ENCODE results near the gene NDUFV1. TPM values are rescaled to one million over a fixed set of nuclear protein-coding genes. Genes with fewer than 3 reads are reported as not detected.
A peak's percentile ranks its signal among the peaks of the same experiment; 100 is the strongest.

Gene NDUFV1
- total RNA-seq, 1 donor from 2014 or later: 180 TPM

GRCh38 chr11:67564230-67564629, 42.5 kb upstream of the NDUFV1 start:
- H3K4me3 Mint-ChIP-seq: no peak overlapping the region
- H3K27me3 Mint-ChIP-seq (ENCODE audit: low read depth): no peaks in the 10 kb centered on the region
- no peaks in the 10 kb centered on the region for H3K9me3 Mint-ChIP-seq
- no peaks in the 10 kb centered on the region for H3K36me3 Mint-ChIP-seq
- H3K4me1 Mint-ChIP-seq: peaks cover 21% of the 10 kb centered on the region
- TF ChIP-seq, protein P1, sequence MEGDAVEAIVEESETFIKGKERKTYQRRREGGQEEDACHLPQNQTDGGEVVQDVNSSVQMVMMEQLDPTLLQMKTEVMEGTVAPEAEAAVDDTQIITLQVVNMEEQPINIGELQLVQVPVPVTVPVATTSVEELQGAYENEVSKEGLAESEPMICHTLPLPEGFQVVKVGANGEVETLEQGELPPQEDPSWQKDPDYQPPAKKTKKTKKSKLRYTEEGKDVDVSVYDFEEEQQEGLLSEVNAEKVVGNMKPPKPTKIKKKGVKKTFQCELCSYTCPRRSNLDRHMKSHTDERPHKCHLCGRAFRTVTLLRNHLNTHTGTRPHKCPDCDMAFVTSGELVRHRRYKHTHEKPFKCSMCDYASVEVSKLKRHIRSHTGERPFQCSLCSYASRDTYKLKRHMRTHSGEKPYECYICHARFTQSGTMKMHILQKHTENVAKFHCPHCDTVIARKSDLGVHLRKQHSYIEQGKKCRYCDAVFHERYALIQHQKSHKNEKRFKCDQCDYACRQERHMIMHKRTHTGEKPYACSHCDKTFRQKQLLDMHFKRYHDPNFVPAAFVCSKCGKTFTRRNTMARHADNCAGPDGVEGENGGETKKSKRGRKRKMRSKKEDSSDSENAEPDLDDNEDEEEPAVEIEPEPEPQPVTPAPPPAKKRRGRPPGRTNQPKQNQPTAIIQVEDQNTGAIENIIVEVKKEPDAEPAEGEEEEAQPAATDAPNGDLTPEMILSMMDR (IDR thresholded peaks at IDR 0.05; ENCODE audit: unreplicated experiment): no peak
- peak overlapping the region; percentile 94 for H3K27ac Mint-ChIP-seq
- DNase-seq (ENCODE audit: low spot score in 2 of 2, unreplicated experiment in 2 of 2): no peak

- Mint-ChIP-seq H3K27me3 (ENCODE audit: low read depth) (peaks cover 3% of the 10 kb centered on the region), H3K9me3 (peaks cover 3% of the 10 kb centered on the region), H3K27ac (no peak overlapping the region), H3K4me3 (no peak overlapping the region), H3K36me3 (no peaks in the 10 kb centered on the region), H3K4me1 (peaks cover 4% of the 10 kb centered on the region)
- TF ChIP-seq, protein P1 (IDR thresholded peaks at IDR 0.05; ENCODE audit: unreplicated experiment): no peak
- no peak for DNase-seq (ENCODE audit: low spot score in 2 of 2, unreplicated experiment in 2 of 2)
These were observed 35.3 kb upstream of the NDUFV1 start for GRCh38 chr11:67571443-67571842.

GRCh38 chr11:67572305-67572704, 34.4 kb upstream of the NDUFV1 start:
- TF ChIP-seq, protein P1 (IDR thresholded peaks at IDR 0.05; ENCODE audit: unreplicated experiment): no peak
- peaks cover 3% of the 10 kb centered on the region for H3K9me3 Mint-ChIP-seq
- H3K36me3 Mint-ChIP-seq: no peaks in the 10 kb centered on the region
- H3K27ac Mint-ChIP-seq: no peak overlapping the region
- H3K4me1 Mint-ChIP-seq: peaks cover 4% of the 10 kb centered on the region
- H3K27me3 Mint-ChIP-seq (ENCODE audit: low read depth): peaks cover 4% of the 10 kb centered on the region
- no peak for DNase-seq (ENCODE audit: low spot score in 2 of 2, unreplicated experiment in 2 of 2)
- no peak overlapping the region for H3K4me3 Mint-ChIP-seq

- Mint-ChIP-seq H3K9me3 (peaks cover 3% of the 10 kb centered on the region), H3K27me3 (ENCODE audit: low read depth) (peaks cover 4% of the 10 kb centered on the region), H3K27ac (no peak overlapping the region), H3K4me1 (peaks cover 4% of the 10 kb centered on the region), H3K36me3 (no peaks in the 10 kb centered on the region), H3K4me3 (no peak overlapping the region)
- TF ChIP-seq, protein P1 (IDR thresholded peaks at IDR 0.05; ENCODE audit: unreplicated experiment): peak; percentile 21
- peak in 1 of 2 experiments; percentile 44 for DNase-seq (ENCODE audit: low spot score in 2 of 2, unreplicated experiment in 2 of 2)
These were observed 33.9 kb upstream of the NDUFV1 start for GRCh38 chr11:67572747-67573419.

GRCh38 chr11:67574938-67575337, 31.8 kb upstream of the NDUFV1 start:
- peaks cover 10% of the 10 kb centered on the region for H3K4me1 Mint-ChIP-seq
- peaks cover 4% of the 10 kb centered on the region for H3K27me3 Mint-ChIP-seq (ENCODE audit: low read depth)
- DNase-seq (ENCODE audit: low spot score in 2 of 2, unreplicated experiment in 2 of 2): no peak
- no peak overlapping the region for H3K27ac Mint-ChIP-seq
- H3K9me3 Mint-ChIP-seq: peaks cover 3% of the 10 kb centered on the region
- TF ChIP-seq, protein P1 (IDR thresholded peaks at IDR 0.05; ENCODE audit: unreplicated experiment): no peak
- H3K36me3 Mint-ChIP-seq: no peaks in the 10 kb centered on the region
- H3K4me3 Mint-ChIP-seq: no peak overlapping the region
